PC-3 (cell line): ENCODE measurements around the gene LGR4.

ENCODE experiments used
- CTCF ChIP-seq: fragments of 300-600 bp; sonication (generic); conservative IDR thresholded peaks from 2 replicates; pipeline ENCODE4 v1.5.1; 2017; ENCODE audit warnings: antibody characterized with exemption, low read depth, mild to moderate bottlenecking, low read length
- EZH2 ChIP-seq: fragments of 300-600 bp; sonication (generic); IDR thresholded peaks from one replicate; pipeline ENCODE4 v1.6.1; 2017; ENCODE audit warnings: antibody characterized with exemption, mild to moderate bottlenecking, low read length; ENCODE audit not compliant: unreplicated experiment
- EZH2phosphoT487 ChIP-seq: fragments of 300-600 bp; sonication (generic); IDR thresholded peaks from 2 replicates; pipeline ENCODE4 v1.6.1; 2018; ENCODE audit warnings: mild to moderate bottlenecking, antibody characterized with exemption, low read length, borderline replicate concordance

- TF ChIP-seq EZH2 (no peak), CTCF (no peak), EZH2phosphoT487 (no peak)
These were observed 55.9 kb downstream of the LGR4 start for GRCh38 chr11:27416568-27417176.
